ENCODE results near the gene ANKRD13D. TPM values are rescaled to one million over a fixed set of nuclear protein-coding genes. Genes with fewer than 3 reads are reported as not detected.

ANKRD13D gene
- total and polyA plus RNA-seq, 12 donors, result 8.7 to 205 (median 40.4) TPM

- 47 to 59% (median 53%) methylated on average over 12 to 18 of the region's 18 CpGs for WGBS, 4 donors
- intact Hi-C loops (cut with DNase I), result no loop called here
Measured at GRCh38 chr11:67261946-67262681, 27.0 kb upstream of the ANKRD13D start.

DNA sequence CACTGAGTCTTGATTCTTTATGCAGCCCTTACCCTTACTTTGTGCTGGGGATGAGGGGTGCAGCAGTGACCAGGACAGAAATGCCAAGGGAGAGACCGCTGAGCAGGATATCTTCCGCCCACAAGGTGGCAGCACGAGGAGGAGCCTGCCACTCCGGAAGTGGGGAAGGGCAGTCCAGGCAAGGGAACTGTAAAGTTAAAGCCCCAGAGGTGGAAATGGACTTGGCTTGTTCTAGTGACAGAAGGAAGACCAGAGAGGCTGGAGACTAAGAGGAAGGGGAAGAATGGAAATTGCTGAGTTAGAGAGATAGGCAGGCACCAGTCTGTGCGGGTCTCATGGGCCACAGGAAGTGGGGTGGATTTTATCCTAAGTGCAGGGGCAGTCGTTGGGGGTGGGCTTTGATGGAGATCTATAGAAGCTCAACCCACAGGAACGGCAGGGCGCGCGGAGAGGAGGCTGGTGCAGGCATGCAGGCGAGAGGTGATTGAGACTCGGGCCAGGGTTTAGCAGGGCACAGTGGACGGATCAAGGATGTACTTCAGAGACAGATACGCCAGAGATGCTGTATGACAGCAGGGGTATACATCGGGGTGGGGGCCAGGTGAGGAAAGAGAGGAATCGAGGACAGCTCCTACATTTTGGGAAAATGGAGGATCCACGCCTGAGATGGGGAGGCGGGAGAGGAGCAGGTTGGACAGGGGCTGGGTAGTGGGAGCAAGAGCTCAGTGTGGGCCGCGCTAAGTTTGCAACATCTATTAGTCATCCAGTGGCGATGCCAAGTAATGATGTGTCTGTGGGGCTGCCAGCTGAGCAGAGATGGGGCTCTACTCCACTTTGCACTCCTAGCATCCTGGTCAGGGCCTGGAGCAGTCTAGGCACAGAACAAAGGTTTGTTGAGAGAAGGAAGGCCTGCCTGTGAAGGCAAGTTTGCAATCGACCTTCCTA, 26.1 kb upstream of the ANKRD13D start:
- intact Hi-C loops (cut with DNase I), result no loop called here
- no peaks in the 10 kb centered on the region for H3K9me3 ChIP-seq (replicated peaks in 1 of 3)
- no peaks in the 10 kb centered on the region for H3K36me3 ChIP-seq (replicated peaks in 1 of 2)
- H3K27ac ChIP-seq, result peak overlapping the region in 3 of 5 donors; percentile 18 to 88 (median 74)
- no peak overlapping the region for H3K4me3 ChIP-seq
- TF ChIP-seq, protein P1, sequence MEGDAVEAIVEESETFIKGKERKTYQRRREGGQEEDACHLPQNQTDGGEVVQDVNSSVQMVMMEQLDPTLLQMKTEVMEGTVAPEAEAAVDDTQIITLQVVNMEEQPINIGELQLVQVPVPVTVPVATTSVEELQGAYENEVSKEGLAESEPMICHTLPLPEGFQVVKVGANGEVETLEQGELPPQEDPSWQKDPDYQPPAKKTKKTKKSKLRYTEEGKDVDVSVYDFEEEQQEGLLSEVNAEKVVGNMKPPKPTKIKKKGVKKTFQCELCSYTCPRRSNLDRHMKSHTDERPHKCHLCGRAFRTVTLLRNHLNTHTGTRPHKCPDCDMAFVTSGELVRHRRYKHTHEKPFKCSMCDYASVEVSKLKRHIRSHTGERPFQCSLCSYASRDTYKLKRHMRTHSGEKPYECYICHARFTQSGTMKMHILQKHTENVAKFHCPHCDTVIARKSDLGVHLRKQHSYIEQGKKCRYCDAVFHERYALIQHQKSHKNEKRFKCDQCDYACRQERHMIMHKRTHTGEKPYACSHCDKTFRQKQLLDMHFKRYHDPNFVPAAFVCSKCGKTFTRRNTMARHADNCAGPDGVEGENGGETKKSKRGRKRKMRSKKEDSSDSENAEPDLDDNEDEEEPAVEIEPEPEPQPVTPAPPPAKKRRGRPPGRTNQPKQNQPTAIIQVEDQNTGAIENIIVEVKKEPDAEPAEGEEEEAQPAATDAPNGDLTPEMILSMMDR (IDR thresholded peaks at IDR 0.05), result peak; percentile 68 to 87 (median 83)
- no peak for TF ChIP-seq POLR2A (IDR thresholded peaks at IDR 0.05)
- 30 to 42% (median 40%) methylated on average over 20 to 22 of the region's 22 CpGs for WGBS, 4 donors
- H3K4me1 ChIP-seq (replicated peaks in 1 of 2), result peaks cover 16 to 37% of the 10 kb centered on the region in 2 donors
- peak; percentile 79 to 92 (median 85) for DNase-seq
- no peaks in the 10 kb centered on the region for H3K27me3 ChIP-seq

More at GRCh38 chr11:67261946-67262681, 27.0 kb upstream of the ANKRD13D start:
- no peaks in the 10 kb centered on the region for H3K9me3 ChIP-seq (replicated peaks in 1 of 3)
- no peak overlapping the region for H3K4me3 ChIP-seq
- DNase-seq, result peak in 2 of 7 donors; percentile 25 to 31
- H3K4me1 ChIP-seq (replicated peaks in 1 of 2), result peaks cover 12 to 28% of the 10 kb centered on the region in 2 donors
- TF ChIP-seq, protein P1 (IDR thresholded peaks at IDR 0.05), result no peak
- TF ChIP-seq POLR2A (IDR thresholded peaks at IDR 0.05), result no peak
- no peaks in the 10 kb centered on the region for H3K27me3 ChIP-seq
- H3K27ac ChIP-seq, result peak overlapping the region in 1 of 5 donors; percentile 88
- peaks cover 0 to under 1% of the 10 kb centered on the region in 2 donors for H3K36me3 ChIP-seq (replicated peaks in 1 of 2)

GRCh38 chr11:67264260-67264659, 24.8 kb upstream of the ANKRD13D start:
- Histone ChIP-seq H3K27ac (no peak overlapping the region), H3K27me3 (no peaks in the 10 kb centered on the region), H3K36me3 (replicated peaks in 1 of 2) (peaks cover 0 to 7% of the 10 kb centered on the region in 2 donors), H3K4me1 (replicated peaks in 1 of 2) (peaks cover 18 to 49% of the 10 kb centered on the region in 2 donors), H3K4me3 (no peak overlapping the region), H3K9me3 (replicated peaks in 1 of 3) (no peaks in the 10 kb centered on the region)
- 93 to 97% (median 94%) methylated on average over 5 of the region's 5 CpGs for WGBS, 4 donors
- DNase-seq, result peak in 1 of 7 donors; percentile 10
- TF ChIP-seq POLR2A (IDR thresholded peaks at IDR 0.05), result no peak
- TF ChIP-seq, protein P1 (IDR thresholded peaks at IDR 0.05), result no peak
- intact Hi-C loops (cut with DNase I), result no loop called here
